ENCODE data around the gene PLA2G2F. TPM values are rescaled to one million over a fixed set of nuclear protein-coding genes. Genes with fewer than 3 reads are reported as not detected.

The PLA2G2F gene
- total RNA-seq, 1 donor from 2014 or later = not detected

- no peak for TF ChIP-seq CTCF (IDR thresholded peaks at IDR 0.05)
- H3K4me1 ChIP-seq = no peaks in the 10 kb centered on the region
These were observed 56.3 kb downstream of the PLA2G2F start for GRCh38 chr1:20195462-20195780.

GRCh38 chr1:20197329-20197791 lies 58.2 kb downstream of the PLA2G2F start:
- no peak for TF ChIP-seq CTCF (IDR thresholded peaks at IDR 0.05)
- no peaks in the 10 kb centered on the region for H3K36me3 ChIP-seq
- no peaks in the 10 kb centered on the region for H3K4me1 ChIP-seq
- no peaks in the 10 kb centered on the region for H3K9me3 ChIP-seq
- H3K4me3 ChIP-seq = no peak overlapping the region
- DNase-seq (ENCODE audit: low spot score in 2 of 2) = no peak
- no peak overlapping the region for H3K27ac ChIP-seq
- H3K27me3 ChIP-seq = no peaks in the 10 kb centered on the region
- intact Hi-C loops (cut with DNase I) = no loop called here

More at GRCh38 chr1:20195462-20195780, 56.3 kb downstream of the PLA2G2F start:
- no peaks in the 10 kb centered on the region for H3K27me3 ChIP-seq
- H3K4me3 ChIP-seq = no peak overlapping the region
- no peak for DNase-seq (ENCODE audit: low spot score in 2 of 2)
- H3K36me3 ChIP-seq = no peaks in the 10 kb centered on the region
- intact Hi-C loops (cut with DNase I) = no loop called here
- H3K27ac ChIP-seq = no peak overlapping the region
- no peaks in the 10 kb centered on the region for H3K9me3 ChIP-seq

- no peaks in the 10 kb centered on the region for H3K36me3 ChIP-seq
- H3K27me3 ChIP-seq = no peaks in the 10 kb centered on the region
- no peak for DNase-seq (ENCODE audit: low spot score in 2 of 2)
- H3K9me3 ChIP-seq = no peaks in the 10 kb centered on the region
- H3K4me1 ChIP-seq = no peaks in the 10 kb centered on the region
- intact Hi-C loops (cut with DNase I) = no loop called here
- no peak overlapping the region for H3K27ac ChIP-seq
- H3K4me3 ChIP-seq = no peak overlapping the region
- TF ChIP-seq CTCF (IDR thresholded peaks at IDR 0.05) = no peak
These were observed 59.2 kb downstream of the PLA2G2F start for GRCh38 chr1:20198296-20198695.

GRCh38 chr1:20198918-20199317 lies 59.8 kb downstream of the PLA2G2F start:
- intact Hi-C loops (cut with DNase I) = no loop called here
- Histone ChIP-seq H3K4me3 (no peak overlapping the region), H3K9me3 (no peaks in the 10 kb centered on the region), H3K27ac (no peak overlapping the region), H3K4me1 (no peaks in the 10 kb centered on the region), H3K27me3 (no peaks in the 10 kb centered on the region), H3K36me3 (no peaks in the 10 kb centered on the region)
- no peak for DNase-seq (ENCODE audit: low spot score in 2 of 2)
- TF ChIP-seq CTCF (IDR thresholded peaks at IDR 0.05) = no peak

- Histone ChIP-seq H3K4me1 (no peaks in the 10 kb centered on the region), H3K27ac (no peak overlapping the region), H3K4me3 (no peak overlapping the region), H3K36me3 (no peaks in the 10 kb centered on the region), H3K9me3 (no peaks in the 10 kb centered on the region), H3K27me3 (no peaks in the 10 kb centered on the region)
- intact Hi-C loops (cut with DNase I) = no loop called here
- DNase-seq (ENCODE audit: low spot score in 2 of 2) = no peak
- TF ChIP-seq CTCF (IDR thresholded peaks at IDR 0.05) = no peak
These were observed 60.3 kb downstream of the PLA2G2F start for GRCh38 chr1:20199403-20199802.

GRCh38 chr1:20199840-20200239 lies 60.7 kb downstream of the PLA2G2F start:
- Histone ChIP-seq H3K27me3 (no peaks in the 10 kb centered on the region), H3K4me1 (no peaks in the 10 kb centered on the region), H3K4me3 (no peak overlapping the region), H3K36me3 (no peaks in the 10 kb centered on the region), H3K9me3 (no peaks in the 10 kb centered on the region), H3K27ac (no peak overlapping the region)
- no peak for DNase-seq (ENCODE audit: low spot score in 2 of 2)
- intact Hi-C loops (cut with DNase I) = no loop called here
- TF ChIP-seq CTCF (IDR thresholded peaks at IDR 0.05) = no peak
